Measurements from ENCODE around the gene ARL11.

Gene ARL11

GRCh38 chr13:49651570-49652354 is 23.5 kb downstream of the ARL11 start:
- Mint-ChIP-seq H3K27ac (no peak overlapping the region), H3K9me3 (no peaks in the 10 kb centered on the region), H3K4me3 (no peak overlapping the region), H3K36me3 (ENCODE audit: low read depth) (no peaks in the 10 kb centered on the region), H3K4me1 (ENCODE audit: low read depth) (peaks cover 3% of the 10 kb centered on the region), H3K27me3 (ENCODE audit: low read depth) (no peaks in the 10 kb centered on the region)

- no peaks in the 10 kb centered on the region for H3K27me3 Mint-ChIP-seq (ENCODE audit: low read depth)
- H3K27ac Mint-ChIP-seq: no peak overlapping the region
- no peak overlapping the region for H3K4me3 Mint-ChIP-seq
- H3K9me3 Mint-ChIP-seq: no peaks in the 10 kb centered on the region
- no peaks in the 10 kb centered on the region for H3K36me3 Mint-ChIP-seq (ENCODE audit: low read depth)
- peaks cover 3% of the 10 kb centered on the region for H3K4me1 Mint-ChIP-seq (ENCODE audit: low read depth)
Measured at GRCh38 chr13:49652355-49653305, 24.3 kb downstream of the ARL11 start.

GRCh38 chr13:49653478-49653877 is 25.2 kb downstream of the ARL11 start:
- Mint-ChIP-seq H3K4me3 (no peak overlapping the region), H3K36me3 (ENCODE audit: low read depth) (peaks cover 2% of the 10 kb centered on the region), H3K4me1 (ENCODE audit: low read depth) (peaks cover 3% of the 10 kb centered on the region), H3K27ac (no peak overlapping the region), H3K27me3 (ENCODE audit: low read depth) (no peaks in the 10 kb centered on the region), H3K9me3 (no peaks in the 10 kb centered on the region)

GRCh38 chr13:49654011-49654410 is 25.7 kb downstream of the ARL11 start:
- Mint-ChIP-seq H3K4me1 (ENCODE audit: low read depth) (peaks cover 3% of the 10 kb centered on the region), H3K4me3 (no peak overlapping the region), H3K9me3 (no peaks in the 10 kb centered on the region), H3K27me3 (ENCODE audit: low read depth) (no peaks in the 10 kb centered on the region), H3K36me3 (ENCODE audit: low read depth) (peaks cover 2% of the 10 kb centered on the region), H3K27ac (no peak overlapping the region)

DNA sequence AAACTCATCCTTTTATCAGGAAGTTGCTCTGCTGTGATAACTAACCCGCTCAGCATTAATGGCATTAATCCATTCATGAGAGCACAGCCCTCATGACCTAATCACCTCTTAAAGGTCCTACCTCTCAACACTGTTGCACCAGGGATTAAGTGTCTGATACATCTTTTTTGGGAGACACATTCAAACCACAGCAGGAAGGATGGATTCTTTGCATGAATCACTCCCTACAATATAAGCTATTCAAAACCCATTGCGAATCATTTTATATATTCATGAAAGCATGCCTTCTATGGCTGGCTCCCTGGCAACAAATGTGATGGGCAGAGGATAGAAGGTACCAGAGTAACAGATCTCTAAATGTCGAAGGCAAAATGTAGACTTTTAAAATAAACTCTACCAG is 27.6 kb downstream of the ARL11 start:
- no peaks in the 10 kb centered on the region for H3K27me3 Mint-ChIP-seq (ENCODE audit: low read depth)
- peaks cover 8% of the 10 kb centered on the region for H3K36me3 Mint-ChIP-seq (ENCODE audit: low read depth)
- no peak overlapping the region for H3K4me3 Mint-ChIP-seq
- H3K4me1 Mint-ChIP-seq (ENCODE audit: low read depth): peaks cover 3% of the 10 kb centered on the region
- H3K9me3 Mint-ChIP-seq: no peaks in the 10 kb centered on the region
- H3K27ac Mint-ChIP-seq: no peak overlapping the region

- Mint-ChIP-seq H3K27me3 (ENCODE audit: low read depth) (no peaks in the 10 kb centered on the region), H3K9me3 (no peaks in the 10 kb centered on the region), H3K36me3 (ENCODE audit: low read depth) (peaks cover 9% of the 10 kb centered on the region), H3K4me1 (ENCODE audit: low read depth) (peaks cover 3% of the 10 kb centered on the region), H3K4me3 (no peak overlapping the region), H3K27ac (no peak overlapping the region)
Measured at GRCh38 chr13:49657241-49657641, 28.9 kb downstream of the ARL11 start.

DNA sequence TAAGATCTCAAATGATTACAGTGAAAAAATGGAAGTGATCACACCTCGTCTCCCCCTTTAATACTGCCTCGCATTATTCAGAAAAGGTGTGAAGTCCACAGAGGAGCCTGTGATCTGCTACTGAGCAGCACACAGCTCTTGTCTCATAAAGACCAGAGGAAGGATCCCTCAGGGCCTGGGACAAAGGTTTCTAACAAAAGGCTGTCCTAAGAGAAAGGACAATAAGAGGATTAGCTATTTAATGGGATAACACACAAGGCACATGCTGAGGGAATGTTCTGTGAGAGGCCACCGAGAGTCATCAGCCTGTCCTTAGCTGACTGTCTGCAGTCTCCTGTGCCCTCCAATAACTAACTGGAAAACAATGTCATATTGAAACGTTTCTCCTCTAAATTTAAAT is 36.3 kb downstream of the ARL11 start:
- H3K4me1 Mint-ChIP-seq (ENCODE audit: low read depth): no peaks in the 10 kb centered on the region
- no peaks in the 10 kb centered on the region for H3K9me3 Mint-ChIP-seq
- no peak overlapping the region for H3K27ac Mint-ChIP-seq
- no peaks in the 10 kb centered on the region for H3K27me3 Mint-ChIP-seq (ENCODE audit: low read depth)
- H3K4me3 Mint-ChIP-seq: no peak overlapping the region
- H3K36me3 Mint-ChIP-seq (ENCODE audit: low read depth): peaks cover 21% of the 10 kb centered on the region

GRCh38 chr13:49667773-49668172 is 39.5 kb downstream of the ARL11 start:
- Mint-ChIP-seq H3K27ac (no peak overlapping the region), H3K4me3 (no peak overlapping the region), H3K27me3 (ENCODE audit: low read depth) (no peaks in the 10 kb centered on the region), H3K4me1 (ENCODE audit: low read depth) (peaks cover 2% of the 10 kb centered on the region), H3K36me3 (ENCODE audit: low read depth) (peaks cover 18% of the 10 kb centered on the region), H3K9me3 (no peaks in the 10 kb centered on the region)

DNA sequence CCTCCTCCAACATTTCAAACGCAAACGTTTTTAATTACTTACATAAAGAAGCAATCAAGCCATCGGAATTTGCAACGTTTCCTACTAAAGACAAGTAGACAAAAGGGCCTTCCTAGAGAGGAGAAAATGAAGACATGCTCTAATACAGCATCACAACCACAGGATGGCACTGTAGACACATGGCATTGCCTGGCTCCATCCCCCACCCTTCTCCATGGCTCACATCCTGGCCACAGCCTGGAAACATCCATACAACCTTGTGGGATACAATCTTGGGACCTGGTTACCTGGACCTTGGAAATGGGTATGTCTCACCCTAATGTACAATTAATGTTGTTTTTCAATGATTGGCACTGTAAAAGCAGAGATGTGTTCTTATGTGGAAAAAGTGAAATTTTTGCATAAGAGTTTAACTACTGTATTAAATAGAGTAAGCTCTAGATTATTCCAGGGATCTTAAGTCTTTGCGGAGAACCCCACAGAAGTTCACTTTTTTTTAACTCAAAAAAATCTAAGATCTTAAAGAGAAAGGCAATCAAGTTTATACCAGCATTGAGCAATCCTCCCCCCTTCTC is 41.5 kb downstream of the ARL11 start:
- peaks cover 2% of the 10 kb centered on the region for H3K4me1 Mint-ChIP-seq (ENCODE audit: low read depth)
- no peak overlapping the region for H3K27ac Mint-ChIP-seq
- peaks cover 17% of the 10 kb centered on the region for H3K36me3 Mint-ChIP-seq (ENCODE audit: low read depth)
- no peaks in the 10 kb centered on the region for H3K9me3 Mint-ChIP-seq
- H3K27me3 Mint-ChIP-seq (ENCODE audit: low read depth): no peaks in the 10 kb centered on the region
- H3K4me3 Mint-ChIP-seq: no peak overlapping the region

- Mint-ChIP-seq H3K27ac (no peak overlapping the region), H3K4me1 (ENCODE audit: low read depth) (peaks cover 2% of the 10 kb centered on the region), H3K36me3 (ENCODE audit: low read depth) (peaks cover 14% of the 10 kb centered on the region), H3K4me3 (no peak overlapping the region), H3K9me3 (no peaks in the 10 kb centered on the region), H3K27me3 (ENCODE audit: low read depth) (no peaks in the 10 kb centered on the region)
Measured at GRCh38 chr13:49670828-49671227, 42.5 kb downstream of the ARL11 start.

- H3K4me3 Mint-ChIP-seq: no peak overlapping the region
- H3K36me3 Mint-ChIP-seq (ENCODE audit: low read depth): peaks cover 5% of the 10 kb centered on the region
- no peak overlapping the region for H3K27ac Mint-ChIP-seq
Measured at GRCh38 chr13:49676581-49677298, 48.4 kb downstream of the ARL11 start.

GRCh38 chr13:49678191-49678914 is 50.0 kb downstream of the ARL11 start:
- no peaks in the 10 kb centered on the region for H3K9me3 Mint-ChIP-seq
- H3K27me3 Mint-ChIP-seq (ENCODE audit: low read depth): no peaks in the 10 kb centered on the region
- H3K27ac Mint-ChIP-seq: no peak overlapping the region
- H3K4me3 Mint-ChIP-seq: no peak overlapping the region
- H3K4me1 Mint-ChIP-seq (ENCODE audit: low read depth): peaks cover 14% of the 10 kb centered on the region
- peaks cover 5% of the 10 kb centered on the region for H3K36me3 Mint-ChIP-seq (ENCODE audit: low read depth)

More at GRCh38 chr13:49676581-49677298, 48.4 kb downstream of the ARL11 start:
- no peaks in the 10 kb centered on the region for H3K9me3 Mint-ChIP-seq
- H3K4me1 Mint-ChIP-seq (ENCODE audit: low read depth): peaks cover 7% of the 10 kb centered on the region
- no peaks in the 10 kb centered on the region for H3K27me3 Mint-ChIP-seq (ENCODE audit: low read depth)

GRCh38 chr13:49679246-49679645 is 50.9 kb downstream of the ARL11 start:
- no peak overlapping the region for H3K4me3 Mint-ChIP-seq
- H3K36me3 Mint-ChIP-seq (ENCODE audit: low read depth): peaks cover 5% of the 10 kb centered on the region
- H3K4me1 Mint-ChIP-seq (ENCODE audit: low read depth): peaks cover 20% of the 10 kb centered on the region
- peak overlapping the region; percentile 6 for H3K27ac Mint-ChIP-seq
- H3K27me3 Mint-ChIP-seq (ENCODE audit: low read depth): no peaks in the 10 kb centered on the region
- no peaks in the 10 kb centered on the region for H3K9me3 Mint-ChIP-seq

All from T-helper 1 cell treated with Interleukin-12 subunit alpha and Interleukin-12 subunit beta and Interleukin-4 antibody, amounts not matched to agents 30 μg/mL and 1 μg/mL, for 36 hours (primary cell).